Endothelial cell of umbilical vein (primary cell): Measurements from ENCODE around the gene KCTD7. TPM values are rescaled to one million over a fixed set of nuclear protein-coding genes. Genes with fewer than 3 reads are reported as not detected.
"Not testable (repeated sequence)": the region's sequence is repeated elsewhere in the genome, so short reads cannot be mapped to it uniquely, and the experiment has no call there.

ENCODE experiments used
- BruUV-seq: library from RNA; stranded (reverse); fragments of 400-500 nt; replicated peaks from 2 replicates; lab custom pipeline; 2021; lab: Mats Ljungman, UMichigan
- CTCF ChIA-PET: fragments of 300-600, 350-600 bp; sonication (Branson Sonifier 250); formaldehyde crosslinking; loops from one replicate; lab custom pipeline; 2021; ENCODE audit warnings: antibody characterized with exemption, inconsistent platforms; lab: Charles Lee
- POLR2A ChIA-PET: fragments of 300-600, 350-600 bp; sonication (Branson Sonifier 250); formaldehyde crosslinking; loops from one replicate; lab custom pipeline; 2021; ENCODE audit warnings: antibody characterized with exemption, inconsistent platforms; lab: Charles Lee
- DNase-seq: peaks from one replicate; pipeline ENCODE4 v3.0.0-alpha.2; 2011; ENCODE audit warnings: low read depth, low spot score
- FAIRE-seq: peaks from 2 replicates; lab custom pipeline; 2011; peaks lifted over from hg19 to GRCh38; lab: Jason Lieb, UNC
- H2AFZ ChIP-seq: 2 replicates; pipeline ENCODE4 v1.6.0; 2012; ENCODE audit warnings: low read depth, low read length, control low read depth, inconsistent platforms
- H3K27ac ChIP-seq: 2 replicates; pipeline ENCODE4 v1.5.1; 2011; ENCODE audit warnings: low read depth, mild to moderate bottlenecking, control low read depth, low read length, moderate library complexity; ENCODE audit not compliant: insufficient read depth
- H3K27me3 ChIP-seq, 2 experiments: 2 replicates each; pipeline versions ENCODE4 v1.6.0 to v1.6.1; 2011; ENCODE audit warnings: low read length in 2 of 2, mixed read lengths in 1 of 2; ENCODE audit not compliant: control insufficient read depth in 2 of 2, insufficient read depth in 2 of 2
- H3K36me3 ChIP-seq, 2 experiments: 2 replicates in 1 of 2; 3 replicates in 1 of 2; pipeline ENCODE4 v1.5.1; 2011; ENCODE audit warnings: low read length in 2 of 2, mild to moderate bottlenecking in 1 of 2, moderate library complexity in 1 of 2; ENCODE audit not compliant: control insufficient read depth in 2 of 2, insufficient read depth in 2 of 2; ENCODE audit errors: extremely low read depth in 1 of 2
- H3K4me1 ChIP-seq: 3 replicates; pipeline ENCODE4 v1.5.1; 2011; ENCODE audit warnings: mild to moderate bottlenecking, low read length; ENCODE audit not compliant: control insufficient read depth, insufficient read depth; ENCODE audit errors: extremely low read depth
- H3K4me2 ChIP-seq: 2 replicates; pipeline ENCODE4 v1.6.1; 2011; ENCODE audit warnings: low read length, control low read depth, mixed read lengths; ENCODE audit not compliant: insufficient read depth
- H3K4me3 ChIP-seq, 3 experiments: fragments of 200-600 bp in 1 of 3; sonication (generic), shearing (Covaris generic) in 1 of 3; replicated peaks in 1 of 3; 2 replicates each; pipeline ENCODE4 v1.5.1; 2011 to 2016; ENCODE audit warnings: control low read depth in 3 of 3, low read length in 3 of 3, mild to moderate bottlenecking in 2 of 3, inconsistent platforms in 1 of 3, low read depth in 1 of 3, moderate library complexity in 1 of 3; ENCODE audit not compliant: insufficient read depth in 1 of 3
- H3K79me2 ChIP-seq: 2 replicates; pipeline ENCODE4 v1.6.0; 2012; ENCODE audit warnings: low read length, inconsistent platforms; ENCODE audit not compliant: control insufficient read depth, insufficient read depth
- H3K9ac ChIP-seq: replicated peaks from 2 replicates; pipeline ENCODE3; 2011; ENCODE audit warnings: low read length, control low read depth; ENCODE audit not compliant: insufficient read depth; ENCODE audit errors: extremely low read depth
- H3K9me1 ChIP-seq: replicated peaks from 3 replicates; pipeline ENCODE4 v1.6.0; 2011; ENCODE audit warnings: mild to moderate bottlenecking, low read length; ENCODE audit not compliant: control insufficient read depth, insufficient read depth; ENCODE audit errors: extremely low read depth
- H3K9me3 ChIP-seq: replicated peaks from 2 replicates; pipeline ENCODE4 v1.5.1; 2012; ENCODE audit warnings: low read length, inconsistent platforms; ENCODE audit not compliant: control insufficient read depth, insufficient read depth
- H4K20me1 ChIP-seq: replicated peaks from 2 replicates; pipeline ENCODE3; 2011; ENCODE audit warnings: mild to moderate bottlenecking, low read length; ENCODE audit not compliant: control insufficient read depth, insufficient read depth; ENCODE audit errors: extremely low read depth
- FOS ChIP-seq: IDR thresholded peaks from 2 replicates; pipeline ENCODE4 v1.6.1; 2011; ENCODE audit warnings: mild to moderate bottlenecking, low read length, moderate library complexity, borderline replicate concordance; ENCODE audit not compliant: insufficient read depth
- MAX ChIP-seq: IDR thresholded peaks from 2 replicates; pipeline ENCODE4 v1.6.1; 2011; ENCODE audit not compliant: insufficient read depth, insufficient read length
- MYC ChIP-seq: IDR thresholded peaks from one replicate; pipeline ENCODE4 v1.6.1; 2011; ENCODE audit warnings: mild to moderate bottlenecking, low read depth, low read length
- POLR2A ChIP-seq: IDR thresholded peaks from 2 replicates; pipeline ENCODE4 v1.6.1; 2012; ENCODE audit warnings: low read depth, mild to moderate bottlenecking, control low read depth, low read length
- POLR2AphosphoS5 ChIP-seq: IDR thresholded peaks from 2 replicates; pipeline ENCODE4 v1.6.1; 2012; ENCODE audit warnings: low read depth, mild to moderate bottlenecking, control low read depth, low read length, moderate library complexity; ENCODE audit not compliant: insufficient read depth
- dilution Hi-C: fragments of 300-500 bp; cut with MboI; formaldehyde crosslinking; loops from one replicate; pipeline ENCODE4 v1.15.0; 2019; ENCODE audit warnings: low sequenced_read_pairs; ENCODE audit not compliant: extremely low pct_ligation_motif_present
- intact Hi-C: fragments of 100-400 bp; cut with micrococcal nuclease; formaldehyde crosslinking; loops from one replicate; pipeline ENCODE4 v1.10.0; 2022
- polyA plus RNA-seq, 4 experiments: library from polyadenylated mRNA; depleted of rRNA in 3 of 4; stranded (reverse) in 3 of 4; unstranded in 1 of 4; fragments of >200 nt; gene quantifications; 2 replicates each; pipeline versions ENCODE4 v1.2.1 to v1.2.3, GENCODE V29; 2011 to 2012; ENCODE audit warnings: missing spikeins in 1 of 4
- total RNA-seq: library from RNA; stranded (reverse); gene quantifications from 2 replicates; pipeline ENCODE4 v1.2.3, GENCODE V29; 2021

The KCTD7 gene
- total and polyA plus RNA-seq, 2 donors (not counting 3 experiments of a cell fraction or from before 2014, with no cell fraction given): 8.7 to 14.1 TPM

- Histone ChIP-seq H3K79me2 (no peaks in the 10 kb centered on the region), H3K36me3 (no peaks in the 10 kb centered on the region), H3K4me3 (no peak overlapping the region), H4K20me1 (no peaks in the 10 kb centered on the region), H3K27ac (no peak overlapping the region), H2AFZ (no peak overlapping the region), H3K4me1 (no peaks in the 10 kb centered on the region), H3K9ac (no peak overlapping the region), H3K9me3 (no peaks in the 10 kb centered on the region), H3K27me3 (no peaks in the 10 kb centered on the region), H3K4me2 (no peak overlapping the region), H3K9me1 (no peaks in the 10 kb centered on the region)
- TF ChIP-seq FOS (no peak), POLR2AphosphoS5 (no peak), MYC (no peak), POLR2A (no peak), MAX (no peak)
- FAIRE-seq: no peak
- no peak for DNase-seq
- no TSS peak for BruUV-seq
- ChIA-PET POLR2A (no interaction called here), CTCF (no interaction called here)
- dilution Hi-C loops: no loop called here
- intact Hi-C loops: no loop called here
These were observed 19.5 kb upstream of the KCTD7 start for GRCh38 chr7:66609176-66609575.

DNA sequence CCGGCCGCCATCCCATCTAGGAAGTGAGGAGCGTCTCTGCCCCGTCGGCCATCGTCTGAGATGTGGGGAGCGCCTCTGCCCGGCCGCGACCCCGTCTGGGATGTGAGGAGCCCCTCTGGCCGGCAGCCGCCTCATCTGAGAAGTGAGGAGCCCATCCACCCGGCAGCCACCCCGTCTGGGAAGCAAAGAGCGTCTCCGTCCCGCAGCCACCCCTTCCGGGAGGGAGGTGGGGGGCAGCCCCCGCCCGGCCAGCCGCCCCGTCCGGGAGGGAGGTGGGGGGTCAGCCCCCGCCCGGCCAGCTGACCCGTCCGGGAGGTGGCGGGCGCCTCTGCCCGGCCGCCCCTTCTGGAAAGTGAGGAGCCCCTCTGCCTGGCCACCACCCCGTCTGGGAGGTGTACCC lies 14.1 kb upstream of the KCTD7 start:
- H3K9me1 ChIP-seq, H2AFZ ChIP-seq, FAIRE-seq, H4K20me1 ChIP-seq, H3K79me2 ChIP-seq, intact Hi-C loops, BruUV-seq, CTCF ChIA-PET, DNase-seq, POLR2A ChIA-PET, H3K9me3 ChIP-seq, H3K36me3 ChIP-seq, H3K9ac ChIP-seq, H3K4me1 ChIP-seq, H3K27me3 ChIP-seq, H3K4me2 ChIP-seq, H3K27ac ChIP-seq, dilution Hi-C loops, H3K4me3 ChIP-seq: not testable (repeated sequence)
